GM12878 (cell line): ENCODE data around the gene OR10J4. TPM values are rescaled to one million over a fixed set of nuclear protein-coding genes. Genes with fewer than 3 reads are reported as not detected.

ENCODE experiments used
- ATAC-seq: fragments of 200-7000 bp; cut with Tn5 transposase; 3 replicates; pipeline ENCODE4 v1.9.1; 2020; ENCODE audit warnings: mild to moderate bottlenecking, moderate library complexity
- BruUV-seq: library from RNA; stranded (reverse); fragments of 400-500 nt; replicated peaks from 2 replicates; lab custom pipeline; 2021; lab: Mats Ljungman, UMichigan
- CTCF ChIA-PET: fragments of 300-600 bp; sonication (Branson Sonifier 250); formaldehyde crosslinking; extraction: SDS; loops from one replicate; lab custom pipeline; 2021; ENCODE audit warnings: inconsistent platforms; lab: Yijun Ruan, JAX
- POLR2A ChIA-PET: fragments of 350-600 bp; formaldehyde crosslinking; extraction: SDS; loops from one replicate; lab custom pipeline; 2021; ENCODE audit warnings: inconsistent platforms; lab: Charles Lee
- RAD21 ChIA-PET: fragments of 300-600 bp; sonication (Branson Sonifier 250); formaldehyde crosslinking; loops from one replicate; lab custom pipeline; 2023; ENCODE audit warnings: antibody characterized with exemption; ENCODE audit not compliant: unreplicated experiment; lab: Charles Lee
- SMC1A ChIA-PET: fragments of 300-600 bp; sonication (Branson Sonifier 250); formaldehyde crosslinking; loops from one replicate; lab custom pipeline; 2023; ENCODE audit not compliant: unreplicated experiment, uncharacterized antibody; lab: Charles Lee
- DNase-seq: peaks from one replicate; pipeline ENCODE4 v3.0.0-alpha.2; 2011; ENCODE audit warnings: low read depth, low spot score
- FAIRE-seq: peaks from 3 replicates; lab custom pipeline; 2011; peaks lifted over from hg19 to GRCh38; lab: Jason Lieb, UNC
- H2AFZ ChIP-seq: 2 replicates; pipeline ENCODE4 v1.6.0; 2011; ENCODE audit warnings: low read depth, low read length, control low read depth; ENCODE audit not compliant: control insufficient read depth
- H3K27ac ChIP-seq: 2 replicates; pipeline ENCODE4 v1.5.1; 2011; ENCODE audit warnings: control low read depth; ENCODE audit not compliant: control insufficient read depth, insufficient read depth
- H3K27me3 ChIP-seq, 2 experiments: replicated peaks in 1 of 2; 2 replicates each; pipeline versions ENCODE4 v1.6.0 to v1.6.1; 2011; ENCODE audit warnings: low read length in 1 of 2; ENCODE audit not compliant: control insufficient read depth in 2 of 2, insufficient read depth in 2 of 2
- H3K36me3 ChIP-seq, 2 experiments: 2 replicates each; pipeline ENCODE4 v1.5.1; 2011; ENCODE audit warnings: low read length in 1 of 2; ENCODE audit not compliant: control insufficient read depth in 2 of 2, insufficient read depth in 2 of 2
- H3K4me1 ChIP-seq: 2 replicates; pipeline ENCODE4 v1.6.1; 2011; ENCODE audit warnings: mild to moderate bottlenecking, low read length, moderate library complexity, mixed read lengths; ENCODE audit not compliant: control insufficient read depth, insufficient read depth
- H3K4me2 ChIP-seq: 2 replicates; pipeline ENCODE4 v1.6.0; 2011; ENCODE audit warnings: control low read depth; ENCODE audit not compliant: control insufficient read depth, insufficient read depth
- H3K4me3 ChIP-seq: fragments of 200-600 bp; sonication (generic); 2 replicates; pipeline ENCODE4 v1.5.1; 2016
- H3K79me2 ChIP-seq: 2 replicates; pipeline ENCODE4 v1.6.0; 2011; ENCODE audit warnings: low read length; ENCODE audit not compliant: control insufficient read depth, insufficient read depth
- H3K9ac ChIP-seq: 2 replicates; pipeline ENCODE4 v1.8.0; 2011; ENCODE audit warnings: low read length, control low read depth, mixed read lengths; ENCODE audit not compliant: control insufficient read depth, insufficient read depth
- H3K9me3 ChIP-seq: replicated peaks from 3 replicates; pipeline ENCODE4 v1.5.1; 2011; ENCODE audit warnings: mild to moderate bottlenecking, low read length; ENCODE audit not compliant: control insufficient read depth, insufficient read depth
- H4K20me1 ChIP-seq: 2 replicates; pipeline ENCODE4 v1.6.0; 2011; ENCODE audit not compliant: control insufficient read depth, insufficient read depth
- CREM ChIP-seq: IDR thresholded peaks from 2 replicates; pipeline ENCODE4 v1.6.1; 2014; ENCODE audit warnings: antibody characterized with exemption, low read depth
- EED ChIP-seq: sonication (generic); IDR thresholded peaks from 2 replicates; pipeline ENCODE4 v1.6.1; 2016; ENCODE audit warnings: antibody characterized with exemption, low read depth
- EZH2 ChIP-seq: IDR thresholded peaks from 2 replicates; pipeline ENCODE4 v1.6.1; 2012; ENCODE audit warnings: low read depth, mild to moderate bottlenecking, control low read depth, inconsistent platforms, low read length, borderline replicate concordance; ENCODE audit not compliant: control insufficient read depth
- FOXK2 ChIP-seq: fragments of 450-650 bp; IDR thresholded peaks from 2 replicates; pipeline ENCODE4 v1.6.1; 2017; ENCODE audit warnings: mild to moderate bottlenecking, moderate library complexity
- GABPA ChIP-seq: IDR thresholded peaks from 2 replicates; pipeline ENCODE4 v1.6.1; 2014; ENCODE audit warnings: antibody characterized with exemption, low read depth, mild to moderate bottlenecking, inconsistent platforms
- HDGF ChIP-seq: fragments of 450-650 bp; IDR thresholded peaks from 2 replicates; pipeline ENCODE4 v1.6.1; 2016; ENCODE audit warnings: antibody characterized with exemption
- MEF2A ChIP-seq: IDR thresholded peaks from 2 replicates; pipeline ENCODE4 v1.6.1; 2011; ENCODE audit warnings: low read depth, mild to moderate bottlenecking, low read length, moderate library complexity; ENCODE audit not compliant: insufficient read depth
- POLR2AphosphoS2 ChIP-seq: IDR thresholded peaks from 2 replicates; pipeline ENCODE4 v1.6.1; 2011; ENCODE audit warnings: low read depth, mild to moderate bottlenecking, low read length, improper control_type of control experiment, moderate library complexity
- ZNF24 ChIP-seq: fragments of 450-650 bp; IDR thresholded peaks from 2 replicates; pipeline ENCODE4 v1.6.1; 2017; ENCODE audit warnings: antibody characterized with exemption, mild to moderate bottlenecking
- whole genome bisulfite sequencing: methylation state at CpG from one replicate; pipeline ENCODE4 v1.1.6; 2016; ENCODE audit warnings: low lambda C conversion rate; ENCODE audit not compliant: insufficient replicate concordance, insufficient coverage; ENCODE audit errors: missing lambda C conversion rate; 5-methylcytosine and 5-hydroxymethylcytosine counted together
- in situ Hi-C: fragments of 300-500 bp; cut with MboI; formaldehyde crosslinking; loops from 9 replicates; pipeline ENCODE4 v1.14.3; 2018; ENCODE audit warnings: mixed read lengths
- intact Hi-C: fragments of 100-400 bp; cut with micrococcal nuclease; formaldehyde crosslinking; loops from one replicate; pipeline ENCODE4 v1.14.2; 2022; ENCODE audit not compliant: unreplicated experiment
- polyA plus RNA-seq, 11 experiments: library from polyadenylated mRNA; depleted of rRNA in 4 of 11; unstranded in 6 of 11; stranded (reverse) in 5 of 11; fragments of >200 nt; fragmentation: Nextera tagmentation in 4 of 11; fragmentation: Illumina TruSeq in 1 of 11; extraction: Ambion mirVana in 4 of 11; extraction: Trizol in 1 of 11; gene quantifications; 1 replicate in 1 of 11; 2 replicates in 10 of 11; pipeline versions ENCODE4 v1.2.1 to v1.2.3, GENCODE V29; 2011 to 2016; ENCODE audit warnings: inconsistent platforms in 2 of 11, missing spikeins in 2 of 11, low read depth in 1 of 11
- total RNA-seq, 4 experiments: library from RNA; depleted of rRNA in 3 of 4; stranded (reverse); fragments of >200 nt in 3 of 4; fragmentation: Illumina TruSeq in 1 of 4; extraction: Trizol in 1 of 4; gene quantifications; 2 replicates each; pipeline versions ENCODE4 v1.2.1 to v1.2.3, GENCODE V29; 2013 to 2021
- TF ChIP-seq, protein P1 (sequence below): fragments of 450-650 bp; IDR thresholded peaks from 2 replicates; pipeline ENCODE4 v1.6.1; 2017; ENCODE audit warnings: mild to moderate bottlenecking, low read depth, inconsistent platforms; ENCODE audit not compliant: poor library complexity, severe bottlenecking
- TF ChIP-seq, protein P2 (sequence below): IDR thresholded peaks from 2 replicates; pipeline ENCODE4 v1.6.1; 2011; ENCODE audit warnings: borderline replicate concordance, low read depth, mild to moderate bottlenecking, moderate library complexity, low read length; ENCODE audit not compliant: insufficient read depth, poor library complexity, severe bottlenecking

Gene OR10J4
- total and polyA plus RNA-seq, 10 of the 15 experiments (the other 5 are each of a cell fraction or from before 2014, with no cell fraction given), result not detected

DNA sequence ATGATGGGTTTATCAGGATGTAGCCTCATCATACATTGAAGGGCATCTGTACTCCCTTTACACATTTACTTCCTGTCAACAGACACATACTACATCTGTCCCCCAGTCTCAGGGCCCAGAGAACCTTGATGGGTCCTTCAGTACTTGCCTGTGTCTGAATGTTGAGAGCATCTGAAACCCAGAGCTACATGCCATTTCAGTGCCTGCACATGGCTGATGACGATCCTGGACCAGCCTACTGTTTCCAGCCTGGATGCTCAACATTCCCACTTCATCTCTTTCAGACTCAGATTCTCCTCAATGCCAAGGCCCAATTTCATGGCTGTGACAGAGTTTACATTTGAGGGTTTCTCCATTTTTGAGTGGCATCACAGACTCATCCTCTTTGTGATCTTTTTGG, at the start of gene OR10J4 (continued):
- TF ChIP-seq FOXK2 (no peak), HDGF (no peak)

DNA sequence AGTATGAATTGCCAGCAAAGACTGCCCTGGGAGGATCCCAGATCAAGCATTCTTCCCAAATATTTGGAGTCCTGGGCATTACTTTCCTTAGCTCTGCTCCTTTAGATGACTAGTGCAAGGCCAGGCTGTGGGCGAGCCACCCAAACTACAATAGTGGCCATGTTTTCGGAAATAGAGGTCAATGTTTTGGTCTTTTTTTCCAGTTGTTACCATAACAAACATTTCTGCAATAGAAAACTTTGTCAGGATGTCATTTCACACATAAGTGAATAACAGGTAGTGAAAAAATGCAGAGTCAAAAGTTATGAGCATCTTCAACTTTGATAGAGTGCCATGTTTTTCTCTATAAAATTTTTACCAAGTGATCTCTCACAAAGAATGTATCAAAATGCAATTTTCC, 25.2 kb upstream of the OR10J4 start:
- Histone ChIP-seq H3K27me3 (no peaks in the 10 kb centered on the region), H3K4me2 (no peak overlapping the region), H2AFZ (no peak overlapping the region), H3K4me3 (no peak overlapping the region), H3K9ac (no peak overlapping the region), H3K27ac (no peak overlapping the region), H4K20me1 (no peaks in the 10 kb centered on the region), H3K79me2 (no peaks in the 10 kb centered on the region), H3K36me3 (no peaks in the 10 kb centered on the region), H3K4me1 (no peaks in the 10 kb centered on the region), H3K9me3 (no peaks in the 10 kb centered on the region)
- TF ChIP-seq, protein P1, sequence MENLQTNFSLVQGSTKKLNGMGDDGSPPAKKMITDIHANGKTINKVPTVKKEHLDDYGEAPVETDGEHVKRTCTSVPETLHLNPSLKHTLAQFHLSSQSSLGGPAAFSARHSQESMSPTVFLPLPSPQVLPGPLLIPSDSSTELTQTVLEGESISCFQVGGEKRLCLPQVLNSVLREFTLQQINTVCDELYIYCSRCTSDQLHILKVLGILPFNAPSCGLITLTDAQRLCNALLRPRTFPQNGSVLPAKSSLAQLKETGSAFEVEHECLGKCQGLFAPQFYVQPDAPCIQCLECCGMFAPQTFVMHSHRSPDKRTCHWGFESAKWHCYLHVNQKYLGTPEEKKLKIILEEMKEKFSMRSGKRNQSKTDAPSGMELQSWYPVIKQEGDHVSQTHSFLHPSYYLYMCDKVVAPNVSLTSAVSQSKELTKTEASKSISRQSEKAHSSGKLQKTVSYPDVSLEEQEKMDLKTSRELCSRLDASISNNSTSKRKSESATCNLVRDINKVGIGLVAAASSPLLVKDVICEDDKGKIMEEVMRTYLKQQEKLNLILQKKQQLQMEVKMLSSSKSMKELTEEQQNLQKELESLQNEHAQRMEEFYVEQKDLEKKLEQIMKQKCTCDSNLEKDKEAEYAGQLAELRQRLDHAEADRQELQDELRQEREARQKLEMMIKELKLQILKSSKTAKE, result no peak
- TF ChIP-seq EED (no peak), GABPA (no peak), EZH2 (no peak), ZNF24 (no peak), MEF2A (no peak), POLR2AphosphoS2 (no peak), CREM (no peak)
- TF ChIP-seq, protein P2, sequence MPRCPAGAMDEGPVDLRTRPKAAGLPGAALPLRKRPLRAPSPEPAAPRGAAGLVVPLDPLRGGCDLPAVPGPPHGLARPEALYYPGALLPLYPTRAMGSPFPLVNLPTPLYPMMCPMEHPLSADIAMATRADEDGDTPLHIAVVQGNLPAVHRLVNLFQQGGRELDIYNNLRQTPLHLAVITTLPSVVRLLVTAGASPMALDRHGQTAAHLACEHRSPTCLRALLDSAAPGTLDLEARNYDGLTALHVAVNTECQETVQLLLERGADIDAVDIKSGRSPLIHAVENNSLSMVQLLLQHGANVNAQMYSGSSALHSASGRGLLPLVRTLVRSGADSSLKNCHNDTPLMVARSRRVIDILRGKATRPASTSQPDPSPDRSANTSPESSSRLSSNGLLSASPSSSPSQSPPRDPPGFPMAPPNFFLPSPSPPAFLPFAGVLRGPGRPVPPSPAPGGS, result no peak
- no TSS peak for BruUV-seq
- 14% methylated on average over 2 of the region's 2 CpGs for WGBS
- in situ Hi-C loops (no loop called here), intact Hi-C loops (no loop called here)
- ATAC-seq, result no peak
- POLR2A ChIA-PET, result no interaction called here
- no peak for DNase-seq
- no peak for FAIRE-seq
- CTCF ChIA-PET, result no interaction called here
- SMC1A ChIA-PET, result no interaction called here
- RAD21 ChIA-PET, result no interaction called here
